ENCODE measurements around the gene DARS2. TPM values are rescaled to one million over a fixed set of nuclear protein-coding genes. Genes with fewer than 3 reads are reported as not detected.

DARS2 gene
- total and polyA plus RNA-seq, 3 donors from 2014 or later = 12.7 to 21.4 (median 16.8) TPM

DNA sequence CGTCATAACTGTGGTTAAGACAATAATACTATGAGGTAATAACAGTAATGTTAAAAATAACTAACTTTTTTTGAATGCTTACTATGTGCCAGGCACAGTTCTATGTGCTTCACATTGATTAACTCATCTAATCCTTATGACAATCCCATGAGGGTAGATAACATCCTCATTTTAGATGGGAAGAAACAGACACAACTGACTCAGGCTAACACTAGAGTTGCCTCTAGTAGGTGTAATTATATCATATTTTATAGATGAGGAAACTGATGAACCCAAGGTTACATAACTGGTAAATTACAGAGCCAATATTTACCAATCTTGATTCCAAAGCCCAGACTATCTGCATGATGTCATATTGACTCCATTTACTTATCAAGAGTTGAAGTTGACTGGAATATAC is 69.1 kb downstream of the DARS2 start:
- Histone ChIP-seq H3K36me3 (ENCODE audit: low read depth, missing control alignments) (no peaks in the 10 kb centered on the region), H3K4me3 (no peak overlapping the region), H3K9me3 (no peaks in the 10 kb centered on the region), H3K27ac (no peak overlapping the region), H3K27me3 (no peaks in the 10 kb centered on the region), H3K4me1 (no peaks in the 10 kb centered on the region)
- DNase-seq = no peak
- intact Hi-C loops (cut with DNase I; ENCODE audit: low total_unique reads) = no loop called here
- no peak for TF ChIP-seq CTCF (IDR thresholded peaks at IDR 0.05)
- TF ChIP-seq POLR2A (IDR thresholded peaks at IDR 0.05) = no peak
- WGBS, 2 donors = 92 to 96% methylated on average over 1 of the region's 1 CpG

GRCh38 chr1:173894189-173894588 is 69.7 kb downstream of the DARS2 start:
- intact Hi-C loops (cut with DNase I; ENCODE audit: low total_unique reads) = no loop called here
- no peak for DNase-seq
- H3K9me3 ChIP-seq = no peaks in the 10 kb centered on the region
- H3K27me3 ChIP-seq = no peaks in the 10 kb centered on the region
- no peak overlapping the region for H3K27ac ChIP-seq
- TF ChIP-seq CTCF (IDR thresholded peaks at IDR 0.05) = no peak
- TF ChIP-seq POLR2A (IDR thresholded peaks at IDR 0.05) = no peak
- no peak overlapping the region for H3K4me3 ChIP-seq
- H3K36me3 ChIP-seq (ENCODE audit: low read depth, missing control alignments) = no peaks in the 10 kb centered on the region
- 88 to 98% methylated on average over 3 of the region's 3 CpGs for WGBS, 2 donors
- H3K4me1 ChIP-seq = no peaks in the 10 kb centered on the region

GRCh38 chr1:173900427-173900826 is 76.0 kb downstream of the DARS2 start:
- no peak overlapping the region for H3K4me3 ChIP-seq
- H3K4me1 ChIP-seq = no peaks in the 10 kb centered on the region
- no peaks in the 10 kb centered on the region for H3K36me3 ChIP-seq (ENCODE audit: low read depth, missing control alignments)
- no peak for DNase-seq
- TF ChIP-seq POLR2A (IDR thresholded peaks at IDR 0.05) = no peak
- no peak for TF ChIP-seq CTCF (IDR thresholded peaks at IDR 0.05)
- H3K27me3 ChIP-seq = no peaks in the 10 kb centered on the region
- intact Hi-C loops (cut with DNase I; ENCODE audit: low total_unique reads) = no loop called here
- H3K27ac ChIP-seq = no peak overlapping the region
- H3K9me3 ChIP-seq = no peaks in the 10 kb centered on the region
- 20 to 43% methylated on average over 2 of the region's 2 CpGs for WGBS, 2 donors

GRCh38 chr1:173900992-173901391 is 76.5 kb downstream of the DARS2 start:
- Histone ChIP-seq H3K27ac (no peak overlapping the region), H3K4me3 (no peak overlapping the region), H3K27me3 (no peaks in the 10 kb centered on the region), H3K9me3 (no peaks in the 10 kb centered on the region), H3K4me1 (no peaks in the 10 kb centered on the region), H3K36me3 (ENCODE audit: low read depth, missing control alignments) (no peaks in the 10 kb centered on the region)
- TF ChIP-seq POLR2A (IDR thresholded peaks at IDR 0.05) = no peak
- no peak for TF ChIP-seq CTCF (IDR thresholded peaks at IDR 0.05)
- no peak for DNase-seq
- WGBS, 2 donors = 54 to 62% methylated on average over 3 of the region's 3 CpGs
- intact Hi-C loops (cut with DNase I; ENCODE audit: low total_unique reads) = no loop called here

DNA sequence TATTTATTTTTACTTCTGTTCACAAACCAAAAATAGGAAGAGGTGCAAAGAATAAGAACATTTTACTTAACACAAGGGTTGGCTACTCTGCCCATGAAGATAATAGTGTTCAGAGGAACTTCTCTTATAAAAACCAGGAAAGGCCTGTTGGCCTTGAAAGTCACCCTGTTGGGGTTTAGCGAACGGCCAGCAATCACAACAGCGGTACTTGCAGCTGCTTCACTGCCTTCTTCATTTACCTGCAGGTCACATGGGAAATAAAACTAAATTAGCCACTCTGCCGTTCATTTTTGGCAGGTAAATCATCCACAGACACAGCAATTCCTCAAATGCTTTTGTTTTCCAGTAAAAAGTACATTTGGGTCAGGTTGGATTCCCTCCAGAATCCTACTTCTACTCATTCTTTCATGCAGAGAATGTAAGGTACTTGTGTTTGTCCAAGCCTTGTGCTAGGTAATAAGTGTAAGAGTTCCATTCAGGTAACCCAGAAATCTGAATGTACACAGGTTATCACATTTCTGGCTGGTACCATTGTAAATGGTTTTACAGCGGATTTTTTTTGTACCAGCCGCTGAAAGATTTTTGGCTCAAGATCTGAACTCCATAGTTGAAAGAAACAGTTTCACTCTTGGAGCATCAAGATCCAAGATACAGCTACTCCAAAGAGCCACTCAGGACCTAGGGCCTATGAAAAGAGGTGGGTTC is 79.5 kb downstream of the DARS2 start:
- no peaks in the 10 kb centered on the region for H3K27me3 ChIP-seq
- no peak overlapping the region for H3K27ac ChIP-seq
- intact Hi-C loops (cut with DNase I; ENCODE audit: low total_unique reads) = no loop called here
- no peak for DNase-seq
- no peak overlapping the region for H3K4me3 ChIP-seq
- H3K36me3 ChIP-seq (ENCODE audit: low read depth, missing control alignments) = no peaks in the 10 kb centered on the region
- TF ChIP-seq POLR2A (IDR thresholded peaks at IDR 0.05) = no peak
- no peak for TF ChIP-seq CTCF (IDR thresholded peaks at IDR 0.05)
- H3K4me1 ChIP-seq = no peaks in the 10 kb centered on the region
- no peaks in the 10 kb centered on the region for H3K9me3 ChIP-seq
- whole genome bisulfite sequencing, 2 donors = 57 to 70% methylated on average over 6 of the region's 6 CpGs

Measured in testis (tissue), 3 donors.